ENCODE measurements around the gene GMPPB.

Gene GMPPB

GRCh38 chr3:49732597-49732996 is 8.8 kb upstream of the GMPPB start:
- FAIRE-seq, result no peak
- no peak for DNase-seq (ENCODE audit: insufficient read length, low spot score)

GRCh38 chr3:49729966-49730609 is 6.3 kb upstream of the GMPPB start:
- no peak for FAIRE-seq

GRCh38 chr3:49727924-49728361 is 4.2 kb upstream of the GMPPB start:
- no peak for FAIRE-seq
- DNase-seq (ENCODE audit: insufficient read length, low spot score), result no peak

More at GRCh38 chr3:49729966-49730609, 6.3 kb upstream of the GMPPB start:
- DNase-seq (ENCODE audit: insufficient read length, low spot score), result no peak

- no peak for FAIRE-seq
- DNase-seq (ENCODE audit: insufficient read length, low spot score), result no peak
Observed at GRCh38 chr3:49727154-49727923, 3.6 kb upstream of the GMPPB start.

GRCh38 chr3:49725906-49726681 is 2.3 kb upstream of the GMPPB start:
- FAIRE-seq (no peak), DNase-seq (ENCODE audit: insufficient read length, low spot score) (no peak)

GRCh38 chr3:49724586-49724985 is 835 bp upstream of the GMPPB start:
- FAIRE-seq, result no peak
- no peak for DNase-seq (ENCODE audit: insufficient read length, low spot score)

- peak; percentile 64 for FAIRE-seq
- DNase-seq (ENCODE audit: insufficient read length, low spot score), result no peak
Observed at GRCh38 chr3:49723296-49723627, 489 bp downstream of the GMPPB start.

GRCh38 chr3:49722896-49723295 is 855 bp downstream of the GMPPB start:
- DNase-seq (ENCODE audit: insufficient read length, low spot score), result no peak
- no peak for FAIRE-seq

GRCh38 chr3:49721896-49722781 is 1.6 kb downstream of the GMPPB start:
- DNase-seq (ENCODE audit: insufficient read length, low spot score) (no peak), FAIRE-seq (no peak)

GRCh38 chr3:49721596-49721895 is 2.2 kb downstream of the GMPPB start:
- no peak for FAIRE-seq
- no peak for DNase-seq (ENCODE audit: insufficient read length, low spot score)

- DNase-seq (ENCODE audit: insufficient read length, low spot score), result no peak
- no peak for FAIRE-seq
Observed at GRCh38 chr3:49720855-49721595, 2.7 kb downstream of the GMPPB start.

- DNase-seq (ENCODE audit: insufficient read length, low spot score) (peak; percentile 90), FAIRE-seq (peak; percentile 48)
Observed at GRCh38 chr3:49719214-49719884, 4.4 kb downstream of the GMPPB start, which contains the start of gene AMIGO3. Gene AMIGO3, minus strand, starts transcription at chr3:49719684. Its CDS starts 219 bp downstream, at chr3:49719465.

- FAIRE-seq, result no peak
- DNase-seq (ENCODE audit: insufficient read length, low spot score), result no peak
Observed at GRCh38 chr3:49718858-49719213, 4.9 kb downstream of the GMPPB start.

- DNase-seq (ENCODE audit: insufficient read length, low spot score), result no peak
Observed at GRCh38 chr3:49717959-49718857, 5.5 kb downstream of the GMPPB start.

GRCh38 chr3:49717211-49717958 is 6.4 kb downstream of the GMPPB start:
- FAIRE-seq (no peak), DNase-seq (ENCODE audit: insufficient read length, low spot score) (no peak)

More at GRCh38 chr3:49717959-49718857, 5.5 kb downstream of the GMPPB start:
- no peak for FAIRE-seq

GRCh38 chr3:49716691-49717210 is 7.0 kb downstream of the GMPPB start:
- no peak for FAIRE-seq
- DNase-seq (ENCODE audit: insufficient read length, low spot score), result no peak

- no peak for DNase-seq (ENCODE audit: insufficient read length, low spot score)
- no peak for FAIRE-seq
Observed at GRCh38 chr3:49716169-49716568, 7.6 kb downstream of the GMPPB start.

Data from HTR-8/SVneo (cell line).